Stomach (tissue), 4 donors: ENCODE measurements around the gene OXSM.

Experiments
- EP300 ChIP-seq: sonication (generic); formaldehyde crosslinking; IDR thresholded peaks from one replicate; pipeline ENCODE4 v1.6.1; 2017; ENCODE audit warnings: antibody characterized with exemption
- POLR2A ChIP-seq, 4 donors: fragments of 450-650 bp; IDR thresholded peaks; one replicate each; pipeline ENCODE4 v1.6.1; 2016; ENCODE audit warnings: antibody characterized with exemption in 4 of 4, control low read depth in 2 of 4, mild to moderate bottlenecking in 1 of 4, moderate library complexity in 1 of 4
- POLR2AphosphoS5 ChIP-seq, 3 donors: sonication (generic); formaldehyde crosslinking; IDR thresholded peaks; one replicate each; pipeline ENCODE4 v1.6.1; 2016; ENCODE audit warnings: antibody characterized with exemption in 3 of 3
- TF ChIP-seq, protein P1 (sequence below), 7 experiments: fragments of 450-650 bp in 4 of 7; fragments of 200-600 bp in 3 of 7; sonication (generic) in 3 of 7; IDR thresholded peaks; one replicate each; pipeline ENCODE4 v1.5.1; 2016 to 2019; ENCODE audit warnings: antibody characterized with exemption in 7 of 7, control low read depth in 2 of 7, mild to moderate bottlenecking in 1 of 7

DNA sequence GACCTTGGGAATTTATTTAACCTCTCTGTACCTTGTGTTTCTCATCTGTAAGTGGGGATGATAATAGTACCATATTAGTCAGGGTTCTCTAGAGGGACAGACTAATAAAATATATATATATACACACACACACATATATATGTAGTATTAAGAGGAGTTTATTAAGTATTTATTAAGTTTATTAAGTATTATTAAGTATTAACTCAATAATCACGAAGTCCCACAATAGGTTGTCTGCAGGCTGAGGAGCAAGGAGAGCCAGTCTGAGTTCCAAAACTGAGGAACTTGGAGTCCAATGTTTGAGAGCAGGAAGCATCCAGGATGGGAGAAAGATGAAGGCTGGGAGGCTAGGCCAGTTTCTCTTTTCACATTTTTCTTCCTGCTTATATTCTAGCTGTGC lies 14.8 kb downstream of the OXSM start:
- TF ChIP-seq, protein P1, sequence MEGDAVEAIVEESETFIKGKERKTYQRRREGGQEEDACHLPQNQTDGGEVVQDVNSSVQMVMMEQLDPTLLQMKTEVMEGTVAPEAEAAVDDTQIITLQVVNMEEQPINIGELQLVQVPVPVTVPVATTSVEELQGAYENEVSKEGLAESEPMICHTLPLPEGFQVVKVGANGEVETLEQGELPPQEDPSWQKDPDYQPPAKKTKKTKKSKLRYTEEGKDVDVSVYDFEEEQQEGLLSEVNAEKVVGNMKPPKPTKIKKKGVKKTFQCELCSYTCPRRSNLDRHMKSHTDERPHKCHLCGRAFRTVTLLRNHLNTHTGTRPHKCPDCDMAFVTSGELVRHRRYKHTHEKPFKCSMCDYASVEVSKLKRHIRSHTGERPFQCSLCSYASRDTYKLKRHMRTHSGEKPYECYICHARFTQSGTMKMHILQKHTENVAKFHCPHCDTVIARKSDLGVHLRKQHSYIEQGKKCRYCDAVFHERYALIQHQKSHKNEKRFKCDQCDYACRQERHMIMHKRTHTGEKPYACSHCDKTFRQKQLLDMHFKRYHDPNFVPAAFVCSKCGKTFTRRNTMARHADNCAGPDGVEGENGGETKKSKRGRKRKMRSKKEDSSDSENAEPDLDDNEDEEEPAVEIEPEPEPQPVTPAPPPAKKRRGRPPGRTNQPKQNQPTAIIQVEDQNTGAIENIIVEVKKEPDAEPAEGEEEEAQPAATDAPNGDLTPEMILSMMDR (IDR thresholded peaks at IDR 0.05) = no peak
- TF ChIP-seq POLR2AphosphoS5 (IDR thresholded peaks at IDR 0.05) = no peak
- no peak for TF ChIP-seq EP300
- no peak for TF ChIP-seq POLR2A (IDR thresholded peaks at IDR 0.05)
